IMR-90 (cell line): Measurements from ENCODE around the gene SLC43A2. TPM values are rescaled to one million over a fixed set of nuclear protein-coding genes. Genes with fewer than 3 reads are reported as not detected.

Source experiments
- ATAC-seq: fragments of 200-7000 bp; cut with Tn5 transposase; 2 replicates; pipeline ENCODE4 v1.9.1; 2020; ENCODE audit warnings: low read depth, mild to moderate bottlenecking, moderate library complexity
- BruUV-seq: library from RNA; stranded (reverse); fragments of 400-500 nt; replicated peaks from 2 replicates; lab custom pipeline; 2021; lab: Mats Ljungman, UMichigan
- CTCF ChIA-PET: fragments of 300-600 bp; formaldehyde crosslinking; extraction: SDS; loops from one replicate; lab custom pipeline; 2021; ENCODE audit warnings: antibody characterized with exemption; lab: Yijun Ruan, JAX
- POLR2A ChIA-PET: fragments of 300-600 bp; sonication (Branson Sonifier 250); formaldehyde crosslinking; loops from one replicate; lab custom pipeline; 2022; ENCODE audit warnings: antibody characterized with exemption; ENCODE audit not compliant: unreplicated experiment; lab: Charles Lee
- DNase-seq: peaks from one replicate; pipeline ENCODE4 v3.0.0; 2013
- H2AFZ ChIP-seq: replicated peaks from 2 replicates; pipeline ENCODE3; 2013; ENCODE audit warnings: low read length, mild to moderate bottlenecking; ENCODE audit not compliant: poor library complexity
- H2AK5ac ChIP-seq: 2 replicates; pipeline ENCODE4 v1.6.1; 2013; ENCODE audit warnings: low read depth, low read length, inconsistent platforms
- H2AK9ac ChIP-seq: replicated peaks from 2 replicates; pipeline ENCODE3; 2013; ENCODE audit warnings: mild to moderate bottlenecking, low read depth, low read length, moderate library complexity; ENCODE audit not compliant: poor library complexity
- H2BK120ac ChIP-seq: 2 replicates; pipeline ENCODE4 v1.6.1; 2013; ENCODE audit warnings: low read depth, low read length, inconsistent platforms
- H2BK15ac ChIP-seq: 3 replicates; pipeline ENCODE4 v1.6.1; 2013; ENCODE audit warnings: low read depth, low read length, inconsistent platforms
- H2BK20ac ChIP-seq: 2 replicates; pipeline ENCODE4 v1.6.1; 2013; ENCODE audit warnings: low read depth, mild to moderate bottlenecking, inconsistent platforms, low read length, moderate library complexity
- H2BK5ac ChIP-seq: 2 replicates; pipeline ENCODE4 v1.6.1; 2013; ENCODE audit warnings: mild to moderate bottlenecking, low read depth, low read length, inconsistent platforms; ENCODE audit not compliant: poor library complexity, severe bottlenecking
- H3K14ac ChIP-seq: replicated peaks from 2 replicates; pipeline ENCODE4 v1.6.1; 2013; ENCODE audit warnings: low read depth, low read length, inconsistent platforms
- H3K18ac ChIP-seq: 2 replicates; pipeline ENCODE4 v1.6.1; 2013; ENCODE audit warnings: low read depth, low read length, control low read depth
- H3K23ac ChIP-seq: 2 replicates; pipeline ENCODE4 v1.6.1; 2013; ENCODE audit warnings: low read depth, low read length, inconsistent platforms
- H3K27ac ChIP-seq: 2 replicates; pipeline ENCODE4 v1.5.1; 2013; ENCODE audit warnings: mild to moderate bottlenecking, control low read depth, low read length; ENCODE audit not compliant: insufficient read depth
- H3K27me3 ChIP-seq: 2 replicates; pipeline ENCODE4 v1.6.1; 2013; ENCODE audit warnings: low read length; ENCODE audit not compliant: control insufficient read depth, insufficient read depth
- H3K36me3 ChIP-seq: 2 replicates; pipeline ENCODE4 v1.6.1; 2013; ENCODE audit warnings: low read length, mixed read lengths; ENCODE audit not compliant: control insufficient read depth, insufficient read depth
- H3K4ac ChIP-seq: 2 replicates; pipeline ENCODE4 v1.6.1; 2013; ENCODE audit warnings: low read depth, low read length, inconsistent platforms
- H3K4me1 ChIP-seq: 2 replicates; pipeline ENCODE4 v1.6.1; 2013; ENCODE audit warnings: low read length, mixed read lengths; ENCODE audit not compliant: control insufficient read depth, insufficient read depth
- H3K4me2 ChIP-seq: 2 replicates; pipeline ENCODE4 v1.6.1; 2013; ENCODE audit warnings: low read depth, mild to moderate bottlenecking, control low read depth, low read length, moderate library complexity
- H3K4me3 ChIP-seq: 2 replicates; pipeline ENCODE4 v1.5.1; 2013; ENCODE audit warnings: low read depth, mild to moderate bottlenecking, control low read depth, low read length, moderate library complexity; ENCODE audit not compliant: insufficient read depth
- H3K56ac ChIP-seq: 2 replicates; pipeline ENCODE4 v1.6.1; 2013; ENCODE audit warnings: low read length, inconsistent platforms; ENCODE audit not compliant: insufficient read depth; ENCODE audit errors: extremely low read depth
- H3K79me1 ChIP-seq, 2 experiments: 2 replicates each; pipeline ENCODE4 v1.6.1; 2013; ENCODE audit warnings: low read length in 2 of 2, inconsistent platforms in 1 of 2, low read depth in 1 of 2
- H3K9ac ChIP-seq: 2 replicates; pipeline ENCODE4 v1.6.1; 2013; ENCODE audit warnings: low read depth, low read length, control low read depth
- H3K9me1 ChIP-seq: 2 replicates; pipeline ENCODE4 v1.6.1; 2013; ENCODE audit warnings: low read length, inconsistent platforms; ENCODE audit not compliant: insufficient read depth
- H3K9me3 ChIP-seq: 2 replicates; pipeline ENCODE4 v1.6.1; 2013; ENCODE audit warnings: low read length; ENCODE audit not compliant: control insufficient read depth, insufficient read depth
- H4K20me1 ChIP-seq: 2 replicates; pipeline ENCODE4 v1.6.1; 2013; ENCODE audit warnings: low read length, inconsistent platforms; ENCODE audit not compliant: insufficient read depth
- H4K5ac ChIP-seq: 2 replicates; pipeline ENCODE4 v1.6.1; 2013; ENCODE audit warnings: mild to moderate bottlenecking, low read depth, low read length, control low read depth
- H4K8ac ChIP-seq, 2 experiments: 2 replicates each; pipeline ENCODE4 v1.6.1; 2013; ENCODE audit warnings: low read depth in 2 of 2, low read length in 2 of 2, control low read depth in 1 of 2, inconsistent platforms in 1 of 2
- H4K91ac ChIP-seq: 2 replicates; pipeline ENCODE4 v1.6.1; 2013; ENCODE audit warnings: low read depth, low read length, inconsistent platforms; ENCODE audit not compliant: insufficient read depth
- BHLHE40 ChIP-seq: fragments of 150-350 bp; IDR thresholded peaks from 2 replicates; pipeline ENCODE4 v1.6.1; 2016; ENCODE audit warnings: mild to moderate bottlenecking, low read depth, low read length
- FOS ChIP-seq: fragments of 150-350 bp; IDR thresholded peaks from 2 replicates; pipeline ENCODE4 v1.6.1; 2016; ENCODE audit warnings: low read depth, low read length
- MAFK ChIP-seq: IDR thresholded peaks from 2 replicates; pipeline ENCODE4 v1.6.1; 2012; ENCODE audit warnings: low read depth, low read length, improper control_type of control experiment
- MAZ ChIP-seq: IDR thresholded peaks from 2 replicates; pipeline ENCODE4 v1.6.1; 2012; ENCODE audit warnings: low read depth, mild to moderate bottlenecking, low read length, improper control_type of control experiment, moderate library complexity, borderline replicate concordance
- MXI1 ChIP-seq: IDR thresholded peaks from 2 replicates; pipeline ENCODE4 v1.6.1; 2012; ENCODE audit warnings: low read depth, mild to moderate bottlenecking, low read length, moderate library complexity, borderline replicate concordance
- POLR2A ChIP-seq: IDR thresholded peaks from 2 replicates; pipeline ENCODE4 v1.6.1; 2012; ENCODE audit warnings: mild to moderate bottlenecking, low read depth, low read length
- RCOR1 ChIP-seq: IDR thresholded peaks from 2 replicates; pipeline ENCODE4 v1.6.1; 2012; ENCODE audit warnings: mild to moderate bottlenecking, low read length, improper control_type of control experiment; ENCODE audit not compliant: insufficient replicate concordance
- RFX5 ChIP-seq: IDR thresholded peaks from 2 replicates; pipeline ENCODE4 v1.8.0; 2012; ENCODE audit warnings: low read depth, mild to moderate bottlenecking, low read length, moderate library complexity
- WGBS, 2 experiments: methylation state at CpG; one replicate each; pipeline versions ENCODE4 v1.1.5 to v1.1.7; 2013; ENCODE audit warnings: missing lambda C conversion rate in 2 of 2; ENCODE audit not compliant: insufficient read length in 1 of 2; ENCODE audit errors: extremely low coverage in 2 of 2; 5-methylcytosine and 5-hydroxymethylcytosine counted together
- dilution Hi-C: fragments of 300-500 bp; cut with HindIII; formaldehyde crosslinking; loops from one replicate; pipeline ENCODE4 v1.14.3; 2018; ENCODE audit warnings: low sequenced_read_pairs; ENCODE audit not compliant: unreplicated experiment
- in situ Hi-C: fragments of 300-500 bp; cut with MboI; formaldehyde crosslinking; loops from 3 replicates; pipeline ENCODE4 v1.14.3; 2019; ENCODE audit warnings: low sequenced_read_pairs, inconsistent platforms, mixed read lengths
- intact Hi-C: fragments of 100-400 bp; cut with micrococcal nuclease; formaldehyde crosslinking; loops from 2 replicates; pipeline ENCODE4 v1.10.0; 2022
- polyA plus RNA-seq, 3 experiments: library from polyadenylated mRNA; depleted of rRNA; stranded (reverse); fragments of >200 nt; gene quantifications; 2 replicates each; pipeline ENCODE4 v1.2.3, GENCODE V29; 2012; ENCODE audit warnings: low replicate concordance in 1 of 3
- total RNA-seq: library from RNA; depleted of rRNA; stranded (reverse); fragments of >200 nt; gene quantifications from 2 replicates; pipeline ENCODE4 v1.2.3, GENCODE V29; 2012
- TF ChIP-seq, protein P1 (sequence below): fragments of 150-350 bp; IDR thresholded peaks from 2 replicates; pipeline ENCODE4 v1.6.1; 2017; ENCODE audit warnings: mild to moderate bottlenecking, antibody characterized with exemption, low read length, low read depth

Gene SLC43A2
- total and polyA plus RNA-seq, 2 of the 4 experiments (the other 2 are of a cell fraction): 3.8 to 9.0 TPM

DNA sequence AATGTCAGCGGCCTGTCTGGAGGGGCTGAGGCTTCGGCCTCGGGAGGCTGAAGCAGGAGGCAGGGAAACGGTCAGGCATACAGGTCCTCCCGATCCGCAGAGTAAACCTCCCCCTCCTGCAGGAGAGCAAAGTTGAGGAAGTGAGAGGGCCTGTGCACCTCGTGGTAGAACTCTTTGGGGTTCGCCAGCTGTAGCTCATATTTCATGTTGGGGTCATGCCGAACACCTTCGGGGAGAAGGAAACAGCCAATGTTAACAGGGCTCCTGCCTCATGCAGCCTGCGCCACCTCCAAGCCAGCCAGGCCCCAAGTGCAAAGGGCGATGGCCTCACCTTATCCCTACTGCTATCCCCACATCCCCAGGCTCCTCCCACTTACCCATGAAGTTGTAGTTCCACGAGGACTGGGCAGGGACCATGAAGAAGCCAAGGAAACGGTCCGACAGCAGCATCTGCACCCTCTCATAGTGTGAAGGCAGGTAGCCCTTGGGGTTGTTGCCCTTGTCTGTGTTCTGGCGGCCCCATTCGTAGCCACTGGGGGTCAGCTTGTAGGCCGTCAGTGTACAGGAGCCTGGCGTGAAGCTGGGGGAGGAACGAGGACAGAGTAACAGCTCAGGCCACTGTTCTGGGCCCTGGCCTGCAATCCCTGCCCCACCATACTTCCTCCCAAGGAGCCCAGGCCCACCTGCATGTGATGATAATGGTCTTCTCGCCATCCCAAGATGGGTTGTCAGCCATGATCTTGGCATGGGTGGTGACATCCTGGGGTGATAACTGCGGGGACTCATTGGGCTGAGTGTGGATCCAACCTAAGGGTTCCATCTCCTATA lies 22.3 kb upstream of the SLC43A2 start (continued):
- TF ChIP-seq RFX5: no peak

DNA sequence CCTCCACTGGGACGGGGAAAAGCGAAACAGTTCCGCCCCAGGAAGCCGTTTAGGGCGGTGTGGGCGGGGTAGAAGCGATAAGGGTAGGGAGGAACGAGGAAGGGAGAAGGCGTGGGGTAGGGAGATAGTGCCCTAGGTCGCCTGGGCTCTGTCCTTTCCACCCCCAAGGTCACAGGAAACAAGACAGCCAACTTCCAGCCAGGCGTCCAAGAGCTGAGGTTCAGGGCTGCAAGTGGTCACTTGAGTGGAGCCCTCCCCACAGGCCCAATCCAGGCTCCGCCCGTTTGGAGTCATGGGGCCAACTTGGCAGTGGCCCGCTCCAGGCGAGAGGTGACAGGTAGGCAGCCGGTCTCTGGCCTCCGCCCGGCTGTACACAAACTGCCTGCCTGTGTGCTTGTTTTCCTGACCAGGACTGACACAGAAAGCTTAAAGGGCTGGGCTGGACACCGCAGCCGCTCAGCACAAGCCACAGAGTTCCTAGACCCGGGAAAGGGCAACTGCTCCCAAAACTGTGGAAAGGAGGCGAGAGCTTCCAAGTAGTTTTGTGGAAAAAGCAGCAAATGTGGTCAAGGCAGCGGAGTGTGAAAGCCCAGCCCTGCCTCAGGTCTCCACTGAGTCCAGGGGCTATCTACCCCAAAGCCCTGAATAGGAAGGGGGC lies 21.3 kb upstream of the SLC43A2 start, which contains the start of gene RILP:
Gene RILP, minus strand, starts transcription at position 23 of the 658 bp plus-strand sequence. CDS start 62 bp downstream, outside the sequence.
- Histone ChIP-seq H3K9me1 (peaks cover 14% of the 10 kb centered on the region), H3K4me3 (peak within 1 kb of the TSS; percentile 83), H3K23ac (peak within 1 kb of the TSS; percentile 20), H3K56ac (no peak within 1 kb of the TSS), H2AK9ac (peak within 1 kb of the TSS; percentile 96), H4K8ac (peak within 1 kb of the TSS in 1 of 2 experiments; percentile 74; a peak in 1 of 4 replicates), H3K27me3 (no peaks in the 10 kb centered on the region), H3K14ac (peak within 1 kb of the TSS; percentile 85), H2BK120ac (peak within 1 kb of the TSS; percentile 18; the same call in 1 of the 2 replicates), H3K9ac (peak within 1 kb of the TSS; percentile 64), H2BK15ac (no peak within 1 kb of the TSS), H3K4ac (peak within 1 kb of the TSS; percentile 64), H3K4me2 (peak within 1 kb of the TSS; percentile 84), H2AK5ac (peak within 1 kb of the TSS; percentile 79; the same call in 1 of the 2 replicates), H4K5ac (peak within 1 kb of the TSS; percentile 37; the same call in 1 of the 2 replicates), H3K79me1 (peaks cover 8 to 12% of the 10 kb centered on the region in 2 experiments), H3K9me3 (no peaks in the 10 kb centered on the region), H4K20me1 (peaks cover 24% of the 10 kb centered on the region), H3K4me1 (peaks cover 17% of the 10 kb centered on the region), H2BK20ac (no peak within 1 kb of the TSS), H3K18ac (peak within 1 kb of the TSS; percentile 21; the same call in 1 of the 2 replicates), H2BK5ac (peak within 1 kb of the TSS; percentile 78), H4K91ac (peak within 1 kb of the TSS; percentile 81; the same call in 1 of the 2 replicates), H3K27ac (peak within 1 kb of the TSS; percentile 62), H3K36me3 (peaks cover 42% of the 10 kb centered on the region), H2AFZ (peak within 1 kb of the TSS; percentile 94)
- DNase-seq (no peak), ATAC-seq (peak; percentile 19)
- WGBS, 2 experiments: 70% methylated on average over 11 of the region's 23 CpGs; no CpG with 5 or more reads in 1 of the 2 experiments
- BruUV-seq: no TSS peak
- dilution Hi-C loops: no loop called here
- no peak for TF ChIP-seq RCOR1
- TF ChIP-seq, protein P1, sequence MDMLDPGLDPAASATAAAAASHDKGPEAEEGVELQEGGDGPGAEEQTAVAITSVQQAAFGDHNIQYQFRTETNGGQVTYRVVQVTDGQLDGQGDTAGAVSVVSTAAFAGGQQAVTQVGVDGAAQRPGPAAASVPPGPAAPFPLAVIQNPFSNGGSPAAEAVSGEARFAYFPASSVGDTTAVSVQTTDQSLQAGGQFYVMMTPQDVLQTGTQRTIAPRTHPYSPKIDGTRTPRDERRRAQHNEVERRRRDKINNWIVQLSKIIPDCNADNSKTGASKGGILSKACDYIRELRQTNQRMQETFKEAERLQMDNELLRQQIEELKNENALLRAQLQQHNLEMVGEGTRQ: no peak
- no peak for TF ChIP-seq POLR2A
- TF ChIP-seq BHLHE40: no peak
- no peak for TF ChIP-seq MXI1
- no peak for TF ChIP-seq FOS
- no peak for TF ChIP-seq MAZ
- no peak for TF ChIP-seq MAFK
- ChIA-PET POLR2A (no interaction called here), CTCF (interaction anchor here (0.7 to 2.8 kb wide), 7 partner anchors 10 to 134 kb away, joined by 4 to 25 read pairs (median 6); no protein-coding TSS in a partner anchor)
- in situ Hi-C loops: loop anchor here (5.0 to 10.0 kb wide), 2 partner anchors 73 to 135 kb away; no protein-coding TSS in a partner anchor
- intact Hi-C loops: loop anchor here (1.0 to 5.0 kb wide), 2 partner anchors 76 to 393 kb away; no protein-coding TSS in a partner anchor
